Testis (tissue), 3 donors: Measurements from ENCODE around the gene RSL1D1. TPM values are rescaled to one million over a fixed set of nuclear protein-coding genes. Genes with fewer than 3 reads are reported as not detected.
"Not testable (repeated sequence)": the region's sequence is repeated elsewhere in the genome, so short reads cannot be mapped to it uniquely, and the experiment has no call there.

ENCODE experiments used
- DNase-seq: peaks from one replicate; pipeline ENCODE4 v3.0.0-alpha.2; 2019
- H3K27ac ChIP-seq, 2 donors: fragments of 200-600 bp; sonication (generic); one replicate each; pipeline ENCODE4 v1.5.1; 2019
- H3K27me3 ChIP-seq: fragments of 200-600 bp; sonication (generic); one replicate; pipeline ENCODE4 v1.5.1; 2019
- H3K36me3 ChIP-seq: fragments of 200-600 bp; sonication (generic); one replicate; pipeline ENCODE4 v1.5.1; 2017; ENCODE audit warnings: low read depth; ENCODE audit errors: missing control alignments
- H3K4me1 ChIP-seq: fragments of 200-600 bp; sonication (generic); one replicate; pipeline ENCODE4 v1.5.1; 2019
- H3K4me3 ChIP-seq, 2 donors: fragments of 200-600 bp; sonication (generic); one replicate each; pipeline ENCODE4 v1.5.1; 2017 to 2019
- H3K9me3 ChIP-seq: fragments of 200-600 bp; sonication (generic); one replicate; pipeline ENCODE4 v1.5.1; 2017
- POLR2A ChIP-seq: fragments of 450-650 bp; IDR thresholded peaks from one replicate; pipeline ENCODE4 v1.6.1; 2017; ENCODE audit warnings: antibody characterized with exemption, mild to moderate bottlenecking, moderate library complexity
- WGBS, 2 donors: methylation state at CpG; one replicate each; pipeline ENCODE4 v1.1.5; 2018; 5-methylcytosine and 5-hydroxymethylcytosine counted together
- intact Hi-C: fragments of 100-400 bp; cut with DNase I; formaldehyde crosslinking; loops from one replicate; pipeline ENCODE4 v1.15.1; 2023; ENCODE audit warnings: low total_unique reads
- polyA plus RNA-seq: library from polyadenylated mRNA; stranded (reverse); fragments of 350-450 nt; fragmentation: Illumina TruSeq; extraction: RNeasy Lipid Tissue Mini Kit (QIAGEN cat#74804); gene quantifications from one replicate; pipeline ENCODE4 v1.2.3, GENCODE V29; 2014; ENCODE audit warnings: low read depth, low replicate concordance; ENCODE audit not compliant: insufficient read depth
- total RNA-seq, 2 donors: library from RNA; depleted of rRNA; stranded (reverse); fragments of >200 nt; gene quantifications; one replicate each; pipeline ENCODE4 v1.2.3, GENCODE V29; 2016
- TF ChIP-seq, protein P1 (sequence below), 3 experiments: fragments of 450-650 bp in 2 of 3; fragments of 200-600 bp in 1 of 3; sonication (generic) in 1 of 3; IDR thresholded peaks; one replicate each; pipeline ENCODE4 v1.5.1; 2016 to 2019; ENCODE audit warnings: antibody characterized with exemption in 3 of 3, mild to moderate bottlenecking in 2 of 3, moderate library complexity in 1 of 3

Gene RSL1D1
- total and polyA plus RNA-seq, 3 donors from 2014 or later, result 79.3 to 101 (median 97.6) TPM

- no peak overlapping the region for H3K27ac ChIP-seq
- no peaks in the 10 kb centered on the region for H3K27me3 ChIP-seq
- WGBS, 2 donors, result 62 to 68% methylated on average over 6 of the region's 6 CpGs
- intact Hi-C loops, result no loop called here
- TF ChIP-seq, protein P1, sequence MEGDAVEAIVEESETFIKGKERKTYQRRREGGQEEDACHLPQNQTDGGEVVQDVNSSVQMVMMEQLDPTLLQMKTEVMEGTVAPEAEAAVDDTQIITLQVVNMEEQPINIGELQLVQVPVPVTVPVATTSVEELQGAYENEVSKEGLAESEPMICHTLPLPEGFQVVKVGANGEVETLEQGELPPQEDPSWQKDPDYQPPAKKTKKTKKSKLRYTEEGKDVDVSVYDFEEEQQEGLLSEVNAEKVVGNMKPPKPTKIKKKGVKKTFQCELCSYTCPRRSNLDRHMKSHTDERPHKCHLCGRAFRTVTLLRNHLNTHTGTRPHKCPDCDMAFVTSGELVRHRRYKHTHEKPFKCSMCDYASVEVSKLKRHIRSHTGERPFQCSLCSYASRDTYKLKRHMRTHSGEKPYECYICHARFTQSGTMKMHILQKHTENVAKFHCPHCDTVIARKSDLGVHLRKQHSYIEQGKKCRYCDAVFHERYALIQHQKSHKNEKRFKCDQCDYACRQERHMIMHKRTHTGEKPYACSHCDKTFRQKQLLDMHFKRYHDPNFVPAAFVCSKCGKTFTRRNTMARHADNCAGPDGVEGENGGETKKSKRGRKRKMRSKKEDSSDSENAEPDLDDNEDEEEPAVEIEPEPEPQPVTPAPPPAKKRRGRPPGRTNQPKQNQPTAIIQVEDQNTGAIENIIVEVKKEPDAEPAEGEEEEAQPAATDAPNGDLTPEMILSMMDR (IDR thresholded peaks at IDR 0.05), result no peak
- no peak for TF ChIP-seq POLR2A
- no peaks in the 10 kb centered on the region for H3K4me1 ChIP-seq
- no peak overlapping the region for H3K4me3 ChIP-seq
- DNase-seq, result no peak
- no peaks in the 10 kb centered on the region for H3K9me3 ChIP-seq
- H3K36me3 ChIP-seq, result no peaks in the 10 kb centered on the region
Observed at GRCh38 chr16:11833951-11834695, 17.2 kb downstream of the RSL1D1 start.

GRCh38 chr16:11828696-11829095 is 22.6 kb downstream of the RSL1D1 start:
- Histone ChIP-seq H3K27ac (no peak overlapping the region), H3K4me1 (no peaks in the 10 kb centered on the region), H3K4me3 (no peak overlapping the region), H3K27me3 (no peaks in the 10 kb centered on the region), H3K9me3 (no peaks in the 10 kb centered on the region), H3K36me3 (no peaks in the 10 kb centered on the region)
- DNase-seq, result no peak
- WGBS, 2 donors, result 75 to 82% methylated on average over 5 of the region's 5 CpGs
- TF ChIP-seq POLR2A, result no peak
- TF ChIP-seq, protein P1 (IDR thresholded peaks at IDR 0.05), result no peak
- intact Hi-C loops, result no loop called here

DNA sequence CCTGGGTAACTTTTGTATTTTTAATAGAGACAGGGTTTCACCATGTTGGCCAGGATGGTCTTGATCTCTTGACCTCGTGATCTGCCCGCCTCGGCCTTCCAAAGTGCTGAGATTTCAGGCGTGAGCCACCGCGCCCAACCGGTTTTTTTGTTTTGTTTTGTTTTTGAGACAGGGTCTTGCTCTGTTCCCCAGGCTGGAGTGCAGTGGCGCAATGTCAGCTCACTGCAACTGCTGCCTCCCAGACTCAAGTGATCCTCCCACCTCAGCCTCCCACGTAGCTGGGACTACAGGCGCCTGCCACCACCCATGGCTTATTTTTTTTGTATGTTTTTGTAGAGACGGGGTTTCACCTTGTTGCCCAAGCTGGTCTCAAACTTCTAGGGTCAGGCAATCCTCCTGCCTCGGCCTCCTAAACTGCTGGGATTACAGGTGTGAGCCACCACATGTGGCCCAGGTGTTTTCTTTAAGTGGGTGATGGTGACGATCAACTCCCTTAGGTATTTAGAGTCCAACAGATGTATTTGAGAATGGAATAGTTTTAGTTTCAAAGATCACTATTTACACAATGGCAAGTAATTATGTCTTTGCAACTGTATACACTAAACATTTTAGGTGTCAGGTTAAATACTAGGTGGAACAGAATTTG is 25.7 kb downstream of the RSL1D1 start:
- H3K9me3 ChIP-seq, H3K36me3 ChIP-seq, H3K4me1 ChIP-seq, DNase-seq, H3K27me3 ChIP-seq, H3K27ac ChIP-seq, H3K4me3 ChIP-seq, intact Hi-C loops: not testable (repeated sequence)
- 88 to 97% methylated on average over 13 of the region's 13 CpGs for WGBS, 2 donors

GRCh38 chr16:11824362-11824761 is 27.0 kb downstream of the RSL1D1 start:
- 23 to 31% methylated on average over 5 of the region's 5 CpGs for WGBS, 2 donors
- intact Hi-C loops, result no loop called here
- Histone ChIP-seq H3K4me1 (peaks cover 5% of the 10 kb centered on the region), H3K9me3 (no peaks in the 10 kb centered on the region), H3K4me3 (no peak overlapping the region), H3K27ac (no peak overlapping the region), H3K36me3 (no peaks in the 10 kb centered on the region), H3K27me3 (no peaks in the 10 kb centered on the region)
- DNase-seq, result peak; percentile 40
- no peak for TF ChIP-seq POLR2A
- TF ChIP-seq, protein P1 (IDR thresholded peaks at IDR 0.05), result no peak

DNA sequence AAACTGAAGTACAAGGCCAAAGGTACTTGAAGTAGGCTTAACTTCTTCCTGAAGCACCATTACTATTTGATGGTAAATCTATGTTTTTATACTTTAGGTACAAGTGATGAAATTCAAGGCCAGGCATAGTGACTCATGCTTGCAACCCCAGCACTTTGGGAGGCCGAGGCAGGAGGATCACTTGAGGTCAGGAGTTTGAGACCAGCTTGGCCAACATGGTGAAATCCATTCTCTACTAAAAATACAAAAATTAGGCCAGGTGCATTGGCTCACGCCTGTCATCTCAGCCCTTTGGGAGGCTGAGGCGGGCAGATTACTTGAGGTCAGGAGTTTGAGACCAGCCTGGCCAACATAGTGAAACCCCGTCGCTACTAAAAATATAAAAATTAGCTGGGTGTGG is 27.7 kb downstream of the RSL1D1 start:
- H3K27me3 ChIP-seq, H3K36me3 ChIP-seq, H3K4me1 ChIP-seq, H3K27ac ChIP-seq, intact Hi-C loops, DNase-seq, H3K9me3 ChIP-seq, H3K4me3 ChIP-seq: not testable (repeated sequence)
- WGBS, 2 donors, result 90 to 97% methylated on average over 3 to 5 of the region's 5 CpGs
